ENCODE results near the gene NTHL1.
A peak's percentile ranks its signal among the peaks of the same experiment; 100 is the strongest.

Gene NTHL1

DNA sequence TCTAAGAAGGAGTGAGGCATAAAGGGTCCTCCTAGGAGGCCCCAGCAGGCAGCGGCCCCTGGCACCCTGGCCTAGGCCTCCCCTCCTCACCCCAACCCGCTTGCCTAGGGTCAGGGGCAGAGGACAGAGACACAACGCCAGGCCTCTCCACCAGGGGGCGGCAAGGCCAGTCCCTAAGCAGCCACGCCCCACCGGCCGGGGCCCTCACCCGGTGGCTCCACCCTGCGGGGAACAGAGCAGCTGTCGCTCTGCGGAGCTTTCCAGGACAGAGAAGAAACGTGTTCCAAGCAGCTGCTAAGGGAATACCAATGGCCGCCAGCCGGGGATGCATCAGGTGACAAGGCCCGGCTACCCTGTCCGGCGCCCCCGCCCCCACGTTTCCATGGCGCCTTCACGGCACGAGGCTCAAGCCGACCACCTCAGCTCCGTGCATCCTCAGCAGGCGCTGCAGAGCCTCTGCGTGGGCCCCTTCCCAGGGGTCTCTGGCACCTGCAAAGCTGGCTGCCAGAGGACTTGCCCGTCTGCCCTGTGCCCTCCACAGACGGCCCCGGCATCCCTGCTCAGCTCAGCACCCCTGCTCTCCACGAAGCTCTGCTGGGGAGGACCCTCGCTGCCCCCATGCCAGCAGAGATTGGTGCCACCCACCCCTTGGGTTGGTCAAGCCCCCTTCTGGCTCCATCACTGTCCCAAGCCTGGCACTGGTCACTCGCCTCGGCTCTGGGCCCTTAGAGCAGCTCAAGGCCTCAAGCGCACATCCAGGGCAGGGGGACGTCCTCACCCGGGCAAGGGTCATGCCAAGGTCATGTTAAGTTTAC is 43.6 kb downstream of the NTHL1 start (continued):
- peak; percentile 74; the same call in 1 of the 2 replicates for TF ChIP-seq KLF8 (tag by site-specific recombination; IDR thresholded peaks at IDR 0.05)
- peak; percentile 54 for TF ChIP-seq YY2 (tag by site-specific recombination; IDR thresholded peaks at IDR 0.05)
- TF ChIP-seq GLI2 (tag by site-specific recombination; IDR thresholded peaks at IDR 0.05; ENCODE audit: borderline replicate concordance, low read depth) = no peak
- TF ChIP-seq, protein P1, sequence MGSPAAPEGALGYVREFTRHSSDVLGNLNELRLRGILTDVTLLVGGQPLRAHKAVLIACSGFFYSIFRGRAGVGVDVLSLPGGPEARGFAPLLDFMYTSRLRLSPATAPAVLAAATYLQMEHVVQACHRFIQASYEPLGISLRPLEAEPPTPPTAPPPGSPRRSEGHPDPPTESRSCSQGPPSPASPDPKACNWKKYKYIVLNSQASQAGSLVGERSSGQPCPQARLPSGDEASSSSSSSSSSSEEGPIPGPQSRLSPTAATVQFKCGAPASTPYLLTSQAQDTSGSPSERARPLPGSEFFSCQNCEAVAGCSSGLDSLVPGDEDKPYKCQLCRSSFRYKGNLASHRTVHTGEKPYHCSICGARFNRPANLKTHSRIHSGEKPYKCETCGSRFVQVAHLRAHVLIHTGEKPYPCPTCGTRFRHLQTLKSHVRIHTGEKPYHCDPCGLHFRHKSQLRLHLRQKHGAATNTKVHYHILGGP (tag by site-specific recombination; IDR thresholded peaks at IDR 0.05) = peak; percentile 81
- TF ChIP-seq, protein P2, sequence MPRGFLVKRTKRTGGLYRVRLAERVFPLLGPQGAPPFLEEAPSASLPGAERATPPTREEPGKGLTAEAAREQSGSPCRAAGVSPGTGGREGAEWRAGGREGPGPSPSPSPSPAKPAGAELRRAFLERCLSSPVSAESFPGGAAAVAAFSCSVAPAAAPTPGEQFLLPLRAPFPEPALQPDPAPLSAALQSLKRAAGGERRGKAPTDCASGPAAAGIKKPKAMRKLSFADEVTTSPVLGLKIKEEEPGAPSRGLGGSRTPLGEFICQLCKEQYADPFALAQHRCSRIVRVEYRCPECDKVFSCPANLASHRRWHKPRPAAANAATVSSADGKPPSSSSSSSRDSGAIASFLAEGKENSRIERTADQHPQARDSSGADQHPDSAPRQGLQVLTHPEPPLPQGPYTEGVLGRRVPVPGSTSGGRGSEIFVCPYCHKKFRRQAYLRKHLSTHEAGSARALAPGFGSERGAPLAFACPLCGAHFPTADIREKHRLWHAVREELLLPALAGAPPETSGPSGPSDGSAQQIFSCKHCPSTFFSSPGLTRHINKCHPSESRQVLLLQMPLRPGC (tag by site-specific recombination; IDR thresholded peaks at IDR 0.05) = no peak
- no peak for TF ChIP-seq ZNF114 (tag by site-specific recombination; IDR thresholded peaks at IDR 0.05)
- TF ChIP-seq, protein P3, sequence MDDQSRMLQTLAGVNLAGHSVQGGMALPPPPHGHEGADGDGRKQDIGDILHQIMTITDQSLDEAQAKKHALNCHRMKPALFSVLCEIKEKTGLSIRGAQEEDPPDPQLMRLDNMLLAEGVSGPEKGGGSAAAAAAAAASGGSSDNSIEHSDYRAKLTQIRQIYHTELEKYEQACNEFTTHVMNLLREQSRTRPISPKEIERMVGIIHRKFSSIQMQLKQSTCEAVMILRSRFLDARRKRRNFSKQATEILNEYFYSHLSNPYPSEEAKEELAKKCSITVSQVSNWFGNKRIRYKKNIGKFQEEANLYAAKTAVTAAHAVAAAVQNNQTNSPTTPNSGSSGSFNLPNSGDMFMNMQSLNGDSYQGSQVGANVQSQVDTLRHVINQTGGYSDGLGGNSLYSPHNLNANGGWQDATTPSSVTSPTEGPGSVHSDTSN (CRISPR knock-in tag; IDR thresholded peaks at IDR 0.05) = 0 out of 2 replicates have a peak, but pooled peaks have one; percentile 52
- TF ChIP-seq BCL11A (tag by site-specific recombination; IDR thresholded peaks at IDR 0.05; ENCODE audit: low read depth) = no peak
- no peak for TF ChIP-seq REPIN1 (tag by site-specific recombination; IDR thresholded peaks at IDR 0.05; ENCODE audit: low read depth)
- TF ChIP-seq, protein P4, sequence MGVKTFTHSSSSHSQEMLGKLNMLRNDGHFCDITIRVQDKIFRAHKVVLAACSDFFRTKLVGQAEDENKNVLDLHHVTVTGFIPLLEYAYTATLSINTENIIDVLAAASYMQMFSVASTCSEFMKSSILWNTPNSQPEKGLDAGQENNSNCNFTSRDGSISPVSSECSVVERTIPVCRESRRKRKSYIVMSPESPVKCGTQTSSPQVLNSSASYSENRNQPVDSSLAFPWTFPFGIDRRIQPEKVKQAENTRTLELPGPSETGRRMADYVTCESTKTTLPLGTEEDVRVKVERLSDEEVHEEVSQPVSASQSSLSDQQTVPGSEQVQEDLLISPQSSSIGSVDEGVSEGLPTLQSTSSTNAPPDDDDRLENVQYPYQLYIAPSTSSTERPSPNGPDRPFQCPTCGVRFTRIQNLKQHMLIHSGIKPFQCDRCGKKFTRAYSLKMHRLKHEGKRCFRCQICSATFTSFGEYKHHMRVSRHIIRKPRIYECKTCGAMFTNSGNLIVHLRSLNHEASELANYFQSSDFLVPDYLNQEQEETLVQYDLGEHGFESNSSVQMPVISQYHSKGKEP (tag by site-specific recombination; IDR thresholded peaks at IDR 0.05) = peak; percentile 51; the same call in 1 of the 2 replicates
- TF ChIP-seq TRIM28 (IDR thresholded peaks at IDR 0.05; ENCODE audit: borderline replicate concordance, low read length) = peak; percentile 21; the same call in 1 of the 2 replicates
- TF ChIP-seq ZNF514 (tag by site-specific recombination; IDR thresholded peaks at IDR 0.05) = no peak
- no peak for TF ChIP-seq ZNF510 (tag by site-specific recombination; IDR thresholded peaks at IDR 0.05; ENCODE audit: insufficient replicate concordance)
- TF ChIP-seq HOXA7 (CRISPR knock-in tag; IDR thresholded peaks at IDR 0.05; ENCODE audit: borderline replicate concordance) = no peak
- no peak for TF ChIP-seq ZFP41 (tag by site-specific recombination; IDR thresholded peaks at IDR 0.05; ENCODE audit: borderline replicate concordance)
- TF ChIP-seq ZNF585B (tag by site-specific recombination; IDR thresholded peaks at IDR 0.05) = no peak
- TF ChIP-seq ZNF654 (tag by site-specific recombination; IDR thresholded peaks at IDR 0.05; ENCODE audit: low read depth) = peak; percentile 35; the same call in 1 of the 2 replicates
- TF ChIP-seq ZSCAN23 (tag by site-specific recombination; IDR thresholded peaks at IDR 0.05) = no peak
- no peak for TF ChIP-seq ZNF426 (tag by site-specific recombination; IDR thresholded peaks at IDR 0.05)
- TF ChIP-seq SP3 (tag by site-specific recombination; IDR thresholded peaks at IDR 0.05) = peak; percentile 65
- 0 out of 2 replicates have a peak, but pooled peaks have one; percentile 38 for TF ChIP-seq ZNF843 (tag by site-specific recombination; IDR thresholded peaks at IDR 0.05)
